DLD1 (cell line): ENCODE data around the gene MYO1D.

Source experiments
- in situ Hi-C: cut with HindIII; loops from 2 replicates; pipeline ENCODE4 v1.10.0; 2017; ENCODE audit warnings: low sequenced_read_pairs

The MYO1D gene

DNA sequence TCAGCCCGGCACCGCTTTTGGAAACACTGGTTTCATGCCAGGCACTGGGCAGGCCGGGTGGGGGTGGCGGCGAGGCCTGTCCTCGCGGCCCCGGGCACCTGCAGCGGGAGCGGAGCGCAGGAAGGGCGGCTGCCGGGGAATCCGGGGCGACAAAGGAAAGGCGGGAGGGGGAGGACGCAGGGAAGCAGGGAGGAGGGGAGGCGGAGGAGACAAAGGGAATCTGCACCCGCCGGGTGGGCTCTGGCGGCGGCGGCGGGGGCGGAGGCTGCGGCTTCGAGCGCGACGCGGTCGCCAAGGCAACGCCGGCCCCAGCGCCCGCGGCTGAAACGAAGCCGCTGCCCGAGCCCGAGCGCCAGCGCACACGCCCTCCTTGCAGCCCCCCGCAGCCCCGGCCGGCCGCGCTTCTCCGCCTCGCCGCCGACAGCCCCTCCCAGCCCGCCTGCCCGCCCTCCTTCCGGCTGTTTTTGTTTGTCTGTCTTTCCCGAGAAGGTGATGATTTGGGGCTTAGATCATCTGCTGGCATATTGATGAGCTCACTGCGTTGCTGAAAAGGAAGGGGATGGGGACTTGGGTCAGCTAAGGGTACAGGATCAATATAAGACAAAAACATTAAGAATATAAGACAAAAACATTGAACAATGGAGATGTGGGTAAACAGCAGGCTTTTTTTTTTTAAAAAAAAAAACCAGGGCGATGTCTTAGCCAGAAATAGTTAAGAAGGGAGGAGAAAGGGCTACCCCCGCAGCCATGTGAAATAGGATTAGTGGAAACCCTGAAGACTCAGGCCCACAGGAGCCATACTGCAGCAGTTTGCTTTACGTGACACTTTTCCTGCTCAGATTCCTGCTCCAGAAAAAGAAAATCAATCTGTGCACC is 357.5 kb downstream of the MYO1D start:
- in situ Hi-C loops, result no loop called here

DNA sequence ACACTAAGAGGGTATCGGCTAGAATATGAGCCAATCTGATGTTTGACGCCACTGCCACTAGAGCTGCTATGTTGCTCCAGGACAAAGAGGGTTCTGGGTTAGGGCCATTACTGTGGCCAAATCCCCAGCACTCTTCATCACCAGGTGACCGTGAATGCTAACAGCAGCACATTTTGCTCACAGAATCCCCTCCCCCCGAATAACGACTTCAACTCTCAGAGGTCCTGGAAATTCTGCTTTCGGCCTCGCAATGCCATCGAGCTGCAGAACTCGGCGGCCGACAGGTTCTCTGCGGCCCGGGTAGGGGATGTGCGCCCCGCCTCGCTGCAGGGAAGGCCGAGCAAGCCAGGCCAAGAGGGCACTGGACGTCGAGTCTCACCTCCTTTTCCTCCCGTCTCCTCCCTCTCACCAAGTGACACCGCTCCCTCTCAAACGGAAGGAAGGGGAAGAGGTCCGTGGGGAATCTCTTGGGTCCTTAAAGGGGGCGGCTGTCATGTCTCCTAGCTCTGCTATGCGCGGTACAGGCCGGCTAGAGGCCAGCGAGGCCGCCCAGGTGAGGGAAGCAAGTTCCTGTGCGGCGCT is 358.2 kb downstream of the MYO1D start:
- in situ Hi-C loops, result no loop called here

DNA sequence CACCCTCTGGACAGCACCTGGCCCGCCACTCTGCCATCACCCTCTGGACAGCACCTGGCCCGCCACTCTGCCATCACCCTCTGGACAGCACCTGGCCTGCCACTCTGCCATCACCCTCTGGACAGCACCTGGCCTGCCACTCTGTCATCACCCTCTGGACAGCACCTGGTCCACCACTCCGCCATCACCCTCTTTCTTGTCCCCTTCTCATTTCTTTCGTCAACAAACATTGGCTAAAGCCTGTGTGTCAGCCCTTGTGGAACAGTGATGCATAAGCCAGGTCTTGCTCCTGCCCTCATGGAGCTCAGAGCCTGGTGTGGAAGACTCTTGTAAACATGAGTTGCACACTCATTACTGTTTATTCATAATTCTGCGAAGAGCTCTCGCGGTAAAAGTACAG is 358.9 kb downstream of the MYO1D start:
- in situ Hi-C loops, result no loop called here

DNA sequence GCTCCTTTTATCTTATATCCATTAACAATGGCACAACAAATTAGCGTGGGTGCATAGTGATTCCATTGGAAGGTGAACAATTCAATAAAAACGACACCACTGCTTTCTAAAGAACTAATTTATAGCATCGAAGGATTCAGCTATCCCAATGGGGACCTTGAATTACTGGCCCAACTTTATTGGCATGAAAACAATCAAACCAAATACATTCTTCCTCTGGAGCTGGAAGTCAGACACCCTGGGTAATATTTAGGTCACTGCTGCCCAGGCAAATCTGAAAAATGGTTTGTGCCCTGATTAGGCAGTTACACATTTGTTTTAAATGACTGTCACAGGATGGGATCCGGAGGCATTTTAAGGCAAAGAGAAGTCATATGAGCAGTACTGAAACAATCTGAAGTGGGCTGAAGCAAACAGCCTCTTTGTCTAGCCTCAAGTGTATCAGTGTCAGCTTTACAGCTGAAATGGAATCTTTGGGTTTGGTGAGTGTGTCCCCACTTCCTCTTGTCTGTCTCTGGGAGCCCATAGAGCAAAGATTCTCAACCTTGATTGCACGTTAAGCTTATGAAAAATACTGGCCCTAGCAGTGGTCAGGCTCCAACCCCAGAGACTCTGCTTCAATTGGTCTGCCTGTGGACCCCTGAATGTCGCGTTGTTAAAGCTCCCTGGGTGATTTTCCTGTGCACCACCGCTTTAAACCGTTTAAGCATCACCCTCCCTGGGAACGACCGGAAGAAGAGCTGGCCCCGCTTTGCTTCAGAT is 359.8 kb downstream of the MYO1D start:
- in situ Hi-C loops, result no loop called here

DNA sequence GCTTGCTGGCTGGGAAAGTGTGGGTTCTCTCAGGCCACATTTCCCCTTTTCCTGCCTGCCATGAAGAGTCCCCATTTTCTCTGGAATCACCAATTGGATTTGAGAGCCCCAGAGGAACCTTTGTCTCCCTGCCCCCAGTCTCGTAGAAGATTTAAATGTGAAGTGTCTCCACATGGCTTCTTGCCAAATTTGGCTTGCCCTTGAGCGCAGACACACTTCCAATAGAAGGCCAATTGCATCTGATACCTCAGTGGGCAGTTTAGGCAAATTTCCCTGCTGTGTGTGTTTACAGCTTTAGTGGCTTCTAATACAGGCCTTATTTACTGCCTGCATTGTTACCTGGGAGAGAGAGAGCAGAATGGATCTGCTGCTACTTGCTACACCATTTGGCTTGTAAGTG is 360.5 kb downstream of the MYO1D start:
- in situ Hi-C loops, result no loop called here

DNA sequence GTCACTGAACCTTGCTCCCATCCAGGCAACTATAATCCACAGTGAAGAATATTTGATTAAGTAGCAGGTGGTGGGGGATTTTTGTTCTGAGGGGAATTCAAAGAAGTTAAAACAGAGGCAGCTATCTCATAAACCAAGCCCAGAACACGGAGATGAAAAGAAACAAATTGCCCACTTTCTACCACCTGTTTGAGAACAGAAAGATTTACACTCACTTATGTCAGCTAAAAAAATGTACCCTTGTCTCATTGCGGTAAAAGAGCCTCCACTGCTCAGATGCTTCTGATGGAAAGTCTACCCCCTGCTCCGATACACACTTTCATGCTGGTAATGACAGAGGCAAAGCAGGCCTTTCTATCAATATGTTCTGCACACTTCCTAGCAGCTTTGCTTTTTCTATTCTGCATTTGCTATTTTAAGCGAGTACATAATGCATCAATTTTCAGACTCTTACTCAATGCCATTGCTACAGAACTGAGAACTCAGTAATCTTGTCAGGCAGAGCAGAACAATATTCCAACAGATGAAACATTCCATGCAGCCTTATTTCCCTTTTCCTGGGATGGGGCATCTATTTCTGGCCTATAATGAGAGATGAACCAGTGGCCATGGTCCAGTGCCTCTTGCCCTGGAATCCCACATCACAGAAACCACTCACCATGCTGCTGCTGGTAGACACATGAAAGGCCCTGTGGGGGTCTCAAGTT is 361.1 kb downstream of the MYO1D start:
- in situ Hi-C loops, result no loop called here

DNA sequence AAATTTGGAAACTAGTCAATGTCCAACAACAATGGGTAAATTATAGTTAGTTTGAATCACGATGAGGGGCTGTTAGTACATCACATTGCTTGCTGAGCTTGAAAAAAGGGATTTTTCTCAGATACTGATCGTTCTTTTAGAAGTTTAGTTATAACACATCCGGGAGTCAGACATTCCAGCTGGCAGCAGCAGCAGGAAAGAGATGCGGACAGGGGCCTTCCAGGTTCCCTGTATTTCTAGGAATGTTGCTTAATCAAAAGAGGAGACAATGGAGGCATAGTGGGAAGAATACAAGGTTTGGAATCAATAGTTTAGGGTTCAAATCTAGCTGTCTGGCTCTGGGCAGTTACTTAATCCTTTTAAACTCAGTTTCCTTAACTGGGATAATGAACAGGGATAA is 362.3 kb downstream of the MYO1D start:
- in situ Hi-C loops, result no loop called here

DNA sequence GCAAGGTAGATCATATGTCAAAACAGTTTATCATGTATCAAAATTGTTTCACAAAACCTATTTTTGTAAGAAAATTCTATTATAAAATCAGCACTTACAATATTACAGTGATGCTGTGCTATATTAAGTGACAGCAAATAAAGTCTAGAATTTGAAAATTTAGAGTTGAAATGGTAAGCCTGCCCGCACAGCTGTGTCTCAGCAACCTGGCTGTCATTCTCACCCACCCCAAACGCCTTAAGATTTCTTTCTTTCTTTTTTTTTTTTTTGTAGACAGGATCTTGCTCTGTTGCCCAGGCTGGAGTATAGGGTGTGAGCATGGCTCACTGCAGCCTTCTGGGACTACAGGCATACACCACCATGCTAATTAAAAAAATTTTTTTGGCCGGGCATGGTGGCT is 363.3 kb downstream of the MYO1D start:
- in situ Hi-C loops, result no loop called here

DNA sequence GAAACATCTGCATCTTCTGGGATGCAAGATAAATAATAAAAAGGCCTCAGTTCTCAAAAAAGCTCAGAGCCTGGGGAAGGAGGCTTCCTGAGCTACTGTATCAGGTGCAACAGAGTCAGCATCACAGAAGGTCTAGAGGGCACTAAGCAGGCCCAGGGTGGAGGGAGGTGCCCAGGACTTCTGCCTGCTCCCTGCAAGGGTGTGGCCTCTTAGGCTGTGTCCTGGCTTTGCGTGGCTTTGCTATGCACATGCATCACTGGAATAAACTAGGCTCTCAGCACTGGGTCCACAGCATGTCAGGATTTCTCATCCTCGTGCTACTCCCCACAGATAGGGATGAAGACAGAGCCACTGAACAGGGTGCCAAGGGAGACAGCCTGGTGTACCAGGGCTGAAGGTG is 364.6 kb downstream of the MYO1D start:
- in situ Hi-C loops, result no loop called here

DNA sequence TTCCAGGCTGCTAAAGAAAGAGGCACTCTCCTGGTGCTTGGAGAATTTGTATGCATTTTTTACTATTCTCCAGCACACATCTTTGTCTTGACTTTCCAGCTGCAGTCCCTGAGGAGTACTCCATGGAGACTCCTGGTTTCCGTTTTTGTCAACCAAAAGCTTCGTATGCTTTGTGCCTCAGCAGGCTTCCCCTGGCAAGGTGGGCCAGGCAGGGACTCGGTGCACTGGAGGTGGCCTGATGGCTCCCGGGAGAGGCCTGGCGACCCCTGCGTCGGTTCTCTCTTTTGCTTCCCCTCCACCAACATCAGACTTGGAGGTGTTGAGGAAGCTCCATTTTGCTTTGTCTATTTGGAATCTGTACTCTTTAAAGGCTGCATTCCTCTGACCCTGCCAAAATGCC is 366.5 kb downstream of the MYO1D start:
- in situ Hi-C loops, result no loop called here

DNA sequence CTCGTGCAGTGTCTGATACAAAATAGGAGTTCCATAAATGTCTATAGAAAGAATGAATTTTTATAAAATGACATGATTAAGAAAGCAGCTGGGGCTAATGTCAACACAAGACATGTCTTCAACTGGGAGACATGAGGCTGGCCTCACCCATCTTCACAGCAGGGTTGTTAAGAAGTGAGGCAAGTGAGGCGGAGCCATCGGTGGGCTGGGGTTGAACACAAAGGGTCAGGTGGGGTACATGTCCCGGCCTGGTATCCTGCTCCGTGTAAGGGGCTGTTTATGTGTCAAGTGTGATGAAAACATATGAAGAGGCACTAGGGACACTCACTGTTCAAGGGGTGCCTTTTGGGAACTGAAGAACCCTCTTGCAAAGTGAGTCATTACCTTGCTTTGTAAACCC is 368.0 kb downstream of the MYO1D start:
- in situ Hi-C loops, result no loop called here

DNA sequence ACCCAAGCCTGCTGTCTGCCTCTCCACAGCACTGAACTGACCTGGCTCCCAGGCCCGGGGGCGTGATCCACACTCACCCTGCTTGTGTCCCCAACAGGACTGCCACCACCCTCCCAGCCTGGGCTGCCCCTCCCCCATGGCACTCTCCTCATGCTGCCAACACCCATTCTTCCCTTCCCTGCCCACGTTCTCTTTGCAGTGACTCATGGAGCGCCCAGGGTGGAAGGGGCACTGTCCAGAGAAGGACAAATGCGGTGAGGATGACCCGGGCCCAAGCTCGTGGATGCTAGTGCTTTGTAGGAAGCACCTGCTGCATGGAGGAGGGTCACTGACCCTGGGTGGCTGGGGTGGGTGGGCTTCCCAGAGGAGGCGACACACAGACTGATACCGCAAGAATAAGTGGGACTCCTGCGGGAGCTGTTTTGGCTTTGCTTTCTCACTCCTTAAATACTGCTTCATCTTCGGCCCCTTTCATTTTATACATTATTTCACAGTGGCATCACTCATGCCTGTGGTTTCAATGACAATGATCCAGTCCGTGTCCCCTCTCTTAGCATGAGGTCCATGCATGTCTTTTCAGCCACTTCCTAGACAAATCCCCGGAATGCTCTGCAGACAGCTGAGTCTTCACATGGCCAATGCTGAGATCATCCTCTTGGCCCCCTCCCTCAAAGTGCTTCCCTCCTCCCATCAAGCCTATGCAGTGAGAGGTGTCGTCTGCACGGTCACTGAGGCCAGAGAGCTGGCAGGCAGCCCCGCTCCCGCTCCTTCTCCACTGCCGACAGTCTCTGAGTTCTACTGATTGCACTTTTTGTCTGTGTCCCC is 372.5 kb downstream of the MYO1D start:
- in situ Hi-C loops, result no loop called here

DNA sequence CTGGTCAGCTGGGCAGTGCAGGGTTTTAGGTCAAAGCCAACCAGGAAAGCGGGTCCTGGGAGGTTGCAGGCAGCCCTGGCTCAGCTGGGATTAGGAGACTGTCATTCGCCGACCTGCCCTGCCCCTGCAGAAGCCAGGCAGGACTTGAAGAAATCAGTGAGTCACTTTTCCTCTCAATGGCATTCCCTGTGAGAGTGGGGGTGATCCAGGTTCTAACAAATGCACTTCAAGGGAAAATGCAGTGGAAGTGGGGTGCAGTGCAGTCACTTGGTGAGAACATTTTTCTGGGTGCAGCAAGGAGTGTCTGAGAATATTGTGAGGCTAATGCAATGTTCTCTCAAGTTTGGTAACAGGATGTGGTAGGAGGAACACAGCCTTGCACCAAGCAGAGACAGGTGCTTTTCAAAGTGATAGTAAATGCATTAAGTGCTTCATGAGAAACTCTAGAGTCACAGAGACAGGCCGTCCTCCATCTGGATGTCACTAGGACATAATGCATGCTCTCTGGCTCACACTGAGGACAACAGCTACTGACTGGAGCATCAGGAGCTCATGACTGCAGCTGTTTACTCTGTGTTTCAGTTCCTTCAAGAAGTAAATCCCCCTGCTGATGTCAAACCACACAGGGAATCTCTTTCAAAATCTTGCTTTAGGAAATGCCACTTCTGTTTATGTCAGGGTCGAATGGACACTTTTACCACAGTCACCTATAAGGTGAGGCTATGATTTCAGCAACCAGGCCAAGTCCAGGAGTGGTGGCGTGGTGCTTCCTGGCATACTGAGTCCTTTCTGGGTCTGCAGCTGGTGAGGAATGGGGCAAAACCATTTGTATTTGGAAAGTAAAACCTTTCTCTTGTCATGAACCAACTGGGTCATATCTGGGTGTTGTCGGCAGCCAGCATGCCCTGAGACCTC is 373.4 kb downstream of the MYO1D start:
- in situ Hi-C loops, result no loop called here

DNA sequence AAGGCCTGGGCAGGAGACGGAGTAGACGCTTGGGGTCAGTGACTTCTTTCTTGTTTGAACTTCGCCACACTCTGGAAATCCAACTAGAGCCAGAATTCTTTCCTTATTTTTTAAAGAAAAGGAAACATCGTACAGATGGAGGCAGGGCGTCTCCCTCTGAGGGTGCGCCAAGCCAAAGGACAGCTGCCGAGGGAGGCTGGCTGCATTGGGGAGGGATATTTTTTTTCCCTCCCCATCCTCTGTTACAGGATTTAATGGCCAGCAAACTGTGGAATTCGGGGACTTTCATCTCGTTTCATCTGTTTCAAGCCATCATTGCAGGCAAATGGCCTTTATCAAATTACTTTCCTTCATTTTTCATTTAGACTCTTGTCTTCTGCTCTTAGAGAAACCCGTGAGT is 374.2 kb downstream of the MYO1D start:
- in situ Hi-C loops, result no loop called here

DNA sequence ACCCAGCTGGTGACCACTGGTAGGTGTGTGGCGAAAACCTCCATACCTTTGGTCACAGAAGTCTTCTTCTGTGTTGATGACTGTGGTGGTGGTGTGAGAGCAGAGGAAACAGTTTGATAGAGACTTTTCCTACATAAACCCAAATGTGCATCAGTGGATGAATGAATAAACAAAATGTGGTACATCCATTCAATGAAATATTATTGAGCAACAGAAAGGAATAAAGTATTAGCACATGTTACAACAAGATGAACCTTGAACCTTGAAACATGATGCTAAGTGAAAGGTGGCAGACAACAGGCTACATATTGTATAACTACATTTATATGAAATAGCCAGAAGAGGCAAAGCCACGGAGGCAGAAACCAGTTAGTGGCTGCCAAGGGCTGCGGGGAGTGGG is 374.9 kb downstream of the MYO1D start:
- in situ Hi-C loops, result no loop called here

DNA sequence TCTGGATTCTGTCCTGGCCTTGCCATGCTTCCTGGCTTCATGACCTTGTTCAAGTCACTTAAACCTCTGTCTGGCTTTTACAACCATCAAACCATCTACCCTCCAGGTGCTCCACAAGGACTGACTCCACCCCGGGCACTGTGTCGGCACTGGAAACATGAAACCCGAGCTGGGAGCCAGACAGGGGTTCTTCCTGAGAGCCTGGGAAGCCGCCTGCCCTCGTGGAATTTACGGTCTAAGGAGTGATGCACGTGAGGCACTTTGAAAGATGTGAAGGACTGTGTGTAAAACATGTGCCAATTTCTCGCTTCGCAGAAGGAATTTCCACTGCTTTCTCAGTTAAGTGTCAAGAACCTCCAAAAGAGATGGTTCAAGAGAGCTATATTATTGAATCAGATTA is 378.5 kb downstream of the MYO1D start:
- in situ Hi-C loops, result no loop called here

DNA sequence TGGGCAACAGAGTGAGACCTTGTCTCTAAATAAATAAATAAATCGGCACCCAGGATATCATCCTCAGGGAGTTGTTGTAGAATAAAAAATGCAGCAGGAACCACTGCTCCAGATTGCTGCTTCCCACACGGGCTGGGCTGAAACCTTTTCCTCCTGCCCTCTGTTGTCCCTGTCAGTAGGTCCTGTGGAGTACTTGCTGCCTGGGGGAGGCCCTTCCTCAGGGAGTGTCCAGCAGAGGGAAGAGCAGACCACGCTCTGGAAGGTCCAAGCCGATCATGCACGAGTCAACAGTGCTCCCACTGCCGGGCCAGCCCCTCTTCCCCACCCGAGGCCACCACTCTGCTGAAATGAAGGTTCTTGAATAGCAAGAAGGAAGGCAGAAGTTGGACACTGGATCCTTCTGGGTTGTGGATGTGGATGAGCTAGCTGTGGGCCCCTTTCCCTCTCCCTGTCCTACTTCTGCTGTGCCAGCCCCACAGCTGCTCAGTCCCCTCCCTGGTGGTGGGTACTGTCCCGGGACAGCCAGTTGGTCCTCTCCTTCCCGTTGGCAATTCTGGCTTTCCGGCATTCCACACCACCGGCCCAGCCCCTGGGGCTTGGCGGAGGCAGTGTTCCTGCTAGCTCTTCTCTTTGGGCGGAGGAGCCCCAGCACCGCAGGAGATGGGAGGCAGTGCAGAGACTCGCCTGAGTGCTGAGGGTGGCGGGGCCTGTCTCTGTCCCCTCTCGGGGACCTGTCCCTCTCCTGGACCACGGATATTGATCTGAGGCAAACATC is 379.3 kb downstream of the MYO1D start:
- in situ Hi-C loops, result no loop called here

DNA sequence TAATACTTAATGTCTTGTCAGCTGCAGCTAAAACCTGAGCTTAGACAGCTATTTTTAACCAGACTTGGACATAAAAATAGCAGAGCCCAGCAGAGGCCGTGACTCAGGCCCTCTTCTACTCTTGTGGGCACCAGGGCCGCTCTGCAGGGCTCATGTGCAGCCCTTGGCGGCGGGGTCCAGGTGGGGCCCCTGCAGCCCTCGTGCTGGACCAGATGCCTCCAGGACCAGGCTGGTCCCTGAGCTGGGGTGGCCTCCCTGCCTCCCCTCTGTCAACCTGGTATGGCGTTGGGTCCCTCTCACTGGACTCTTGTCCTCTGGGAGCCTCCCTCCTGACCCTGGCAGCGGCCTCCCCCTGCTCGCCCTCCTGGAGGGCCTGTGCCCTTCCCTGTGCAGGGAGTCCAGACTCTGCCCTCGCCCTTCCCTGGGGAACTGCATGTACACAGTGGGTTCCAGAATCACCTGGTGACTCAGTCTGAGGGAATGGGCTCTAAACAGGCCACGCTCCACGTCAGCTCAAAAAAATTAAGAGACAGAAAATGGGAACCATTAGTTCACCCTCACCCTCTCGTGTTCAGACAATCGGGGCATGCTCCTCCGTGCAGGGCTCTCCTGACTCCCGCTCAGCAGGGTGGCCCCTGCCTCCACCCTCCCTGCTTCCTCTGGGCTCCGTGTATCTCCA is 380.4 kb downstream of the MYO1D start:
- in situ Hi-C loops, result no loop called here
